Omental fat pad (tissue), 4 donors: ENCODE data around the gene PDE8B. TPM values are rescaled to one million over a fixed set of nuclear protein-coding genes. Genes with fewer than 3 reads are reported as not detected.

Experiments
- ATAC-seq: fragments of 150-250 bp; one replicate; pipeline ENCODE4 v1.9.1; 2016; ENCODE audit warnings: mild to moderate bottlenecking, moderate library complexity; ENCODE audit not compliant: low FRiP score
- DNase-seq: peaks from one replicate; pipeline ENCODE4 v3.0.0-alpha.2; 2019; ENCODE audit warnings: low spot score
- CTCF ChIP-seq, 3 donors: fragments of 450-650 bp; IDR thresholded peaks; one replicate each; pipeline ENCODE4 v1.5.1; 2016 to 2017; ENCODE audit warnings: antibody characterized with exemption in 3 of 3, mild to moderate bottlenecking in 3 of 3, moderate library complexity in 2 of 3
- total RNA-seq, 4 donors: library from RNA; depleted of rRNA; stranded (reverse); fragments of >200 nt; gene quantifications; one replicate each; pipeline ENCODE4 v1.1.0, GENCODE V29; 2016

PDE8B gene
- total RNA-seq, 4 donors from 2014 or later, result 20.5 to 53.1 (median 36.9) TPM

- ATAC-seq (peak; percentile 89), DNase-seq (no peak)
- no peak for TF ChIP-seq CTCF (IDR thresholded peaks at IDR 0.05)
Measured at GRCh38 chr5:77316871-77317661, 106.6 kb downstream of the PDE8B start.

GRCh38 chr5:77318060-77318459, 107.6 kb downstream of the PDE8B start:
- DNase-seq (no peak), ATAC-seq (no peak)
- TF ChIP-seq CTCF (IDR thresholded peaks at IDR 0.05), result no peak

- DNase-seq (no peak), ATAC-seq (no peak)
- TF ChIP-seq CTCF (IDR thresholded peaks at IDR 0.05), result no peak
Measured at GRCh38 chr5:77319117-77319804, 108.8 kb downstream of the PDE8B start.

GRCh38 chr5:77321793-77322394, 111.4 kb downstream of the PDE8B start:
- ATAC-seq (no peak), DNase-seq (no peak)
- no peak for TF ChIP-seq CTCF (IDR thresholded peaks at IDR 0.05)

GRCh38 chr5:77322406-77322805, 111.9 kb downstream of the PDE8B start:
- no peak for TF ChIP-seq CTCF (IDR thresholded peaks at IDR 0.05)
- ATAC-seq, result no peak
- DNase-seq, result no peak

GRCh38 chr5:77325921-77326541, 115.6 kb downstream of the PDE8B start:
- no peak for TF ChIP-seq CTCF (IDR thresholded peaks at IDR 0.05)
- ATAC-seq, result no peak
- no peak for DNase-seq
